ENCODE data around the gene CAPN10. TPM values are rescaled to one million over a fixed set of nuclear protein-coding genes. Genes with fewer than 3 reads are reported as not detected.

CAPN10 gene
- total RNA-seq, 1 experiment from 2014 or later = 47.4 TPM

GRCh38 chr2:240597054-240597418 lies 10.5 kb downstream of the CAPN10 start:
- H2BK15ac ChIP-seq (ENCODE audit: low read depth, low read length) = no peak overlapping the region
- no peak for DNase-seq
- no peaks in the 10 kb centered on the region for H3K27me3 Mint-ChIP-seq (ENCODE audit: low read depth)

More at GRCh38 chr2:240597054-240597418, 10.5 kb downstream of the CAPN10 start:
- no peaks in the 10 kb centered on the region for H3K4me1 ChIP-seq (ENCODE audit: insufficient read depth, low read length)
- H4K20me1 ChIP-seq (ENCODE audit: control insufficient read depth, insufficient read depth, insufficient read length) = no peaks in the 10 kb centered on the region
- H3K4me2 ChIP-seq (ENCODE audit: insufficient read depth, insufficient read length, low read length) = no peak overlapping the region
- no peak overlapping the region for H2BK12ac ChIP-seq (ENCODE audit: insufficient read length, low read depth, low read length)
- H3T11ph ChIP-seq (ENCODE audit: low read length) = no peak overlapping the region
- no peak overlapping the region for H2AFZ ChIP-seq (ENCODE audit: low read length)
- H3K79me1 ChIP-seq (ENCODE audit: insufficient read depth, low read depth, low read length, poor library complexity, severe bottlenecking) = no peaks in the 10 kb centered on the region
- no peaks in the 10 kb centered on the region for H3K4me1 Mint-ChIP-seq
- no peak overlapping the region for H4K91ac ChIP-seq (ENCODE audit: insufficient read length, low read depth, low read length)
- H3K9ac ChIP-seq (ENCODE audit: extremely low read depth, insufficient read length, low read length) = no peak overlapping the region
- H3K9me3 Mint-ChIP-seq = no peaks in the 10 kb centered on the region
- H3K18ac ChIP-seq (ENCODE audit: insufficient read length, low read depth, low read length) = no peak overlapping the region
- no CpG with 5 or more reads among the region's 10 CpGs for WGBS (ENCODE audit: extremely low coverage, insufficient read length, low lambda C conversion rate)
- peaks cover 3 to 15% (median 8%) of the 10 kb centered on the region in 3 experiments; a peak in 6 of 7 replicates for H3K36me3 Mint-ChIP-seq (ENCODE audit: insufficient read depth in 1 of 3, low read depth in 3 of 3)
- no peak overlapping the region for H3K23ac ChIP-seq (ENCODE audit: insufficient read length, low read depth, low read length)
- no peak overlapping the region for H4K8ac ChIP-seq (replicated peaks; ENCODE audit: insufficient read length, low read depth, low read length)
- H2AK5ac ChIP-seq (ENCODE audit: insufficient read length, low read length) = no peak overlapping the region
- H3K9me3 ChIP-seq (ENCODE audit: control insufficient read depth, low read depth, low read length) = no peaks in the 10 kb centered on the region
- no peak overlapping the region for H4K5ac ChIP-seq (ENCODE audit: insufficient read length, low read depth, low read length)
- no peak overlapping the region for H3K27ac ChIP-seq (ENCODE audit: insufficient read length, low read depth, low read length)
- TF ChIP-seq CTCF (conservative IDR thresholded peaks at IDR 0.05) = no peak
- no peaks in the 10 kb centered on the region for H3K79me2 ChIP-seq (ENCODE audit: insufficient read depth, low read length)
- H3K56ac ChIP-seq (ENCODE audit: insufficient read length, low read depth, low read length) = no peak overlapping the region
- no peaks in the 10 kb centered on the region for H3K23me2 ChIP-seq (ENCODE audit: insufficient read length, low read depth, low read length, poor library complexity, severe bottlenecking)
- no peak overlapping the region for H2BK120ac ChIP-seq (ENCODE audit: low read depth, low read length, poor library complexity, severe bottlenecking)
- H3K4ac ChIP-seq (ENCODE audit: low read depth, low read length) = no peak overlapping the region
- H3K27me3 ChIP-seq (ENCODE audit: insufficient read depth, low read length) = no peaks in the 10 kb centered on the region
- no peak overlapping the region for H2BK5ac ChIP-seq (ENCODE audit: insufficient read length, low read length)
- H3K27ac Mint-ChIP-seq = no peak overlapping the region
- no peak overlapping the region for H2BK20ac ChIP-seq (ENCODE audit: low read depth, low read length, poor library complexity, severe bottlenecking)
- no peak overlapping the region for H3K14ac ChIP-seq (ENCODE audit: insufficient read depth, low read length)
- no peak overlapping the region for H3K4me3 Mint-ChIP-seq
